ENCODE measurements around the gene DZIP1L.
"Not testable (repeated sequence)": the region's sequence is repeated elsewhere in the genome, so short reads cannot be mapped to it uniquely, and the experiment has no call there.

The DZIP1L gene

GRCh38 chr3:138118612-138119422 is 3.4 kb upstream of the DZIP1L start:
- peak; percentile 30 to 90 (median 77) for DNase-seq
- intact Hi-C loops (cut with DNase I), result loop anchor here (5.0 kb wide), 1 partner anchor 52 kb away; no protein-coding TSS in a partner anchor

GRCh38 chr3:138114431-138114918 is 933 bp downstream of the DZIP1L start:
- DNase-seq, result peak in 1 of 42 donors; percentile 43
- intact Hi-C loops (cut with DNase I), result no loop called here

GRCh38 chr3:138113326-138113725 is 2.1 kb downstream of the DZIP1L start:
- intact Hi-C loops (cut with DNase I), result no loop called here
- DNase-seq, result peak in 1 of 42 donors; percentile 8

GRCh38 chr3:138112362-138112761 is 3.0 kb downstream of the DZIP1L start:
- DNase-seq, result peak in 1 of 42 donors; percentile 20
- intact Hi-C loops (cut with DNase I), result no loop called here

- intact Hi-C loops (cut with DNase I), result no loop called here
These were observed 9.8 kb downstream of the DZIP1L start for GRCh38 chr3:138105598-138105997.

GRCh38 chr3:138103466-138103865 is 11.9 kb downstream of the DZIP1L start:
- intact Hi-C loops (cut with DNase I), result no loop called here
- no peak for DNase-seq

More at GRCh38 chr3:138105598-138105997, 9.8 kb downstream of the DZIP1L start:
- no peak for DNase-seq

GRCh38 chr3:138101351-138101940 is 14.0 kb downstream of the DZIP1L start:
- DNase-seq; intact Hi-C loops (cut with DNase I): not testable (repeated sequence)

- intact Hi-C loops (cut with DNase I), result no loop called here
- no peak for DNase-seq
These were observed 16.0 kb downstream of the DZIP1L start for GRCh38 chr3:138099417-138099816.

GRCh38 chr3:138097192-138098172 is 17.9 kb downstream of the DZIP1L start:
- intact Hi-C loops (cut with DNase I), result no loop called here
- no peak for DNase-seq

GRCh38 chr3:138093721-138094120 is 21.7 kb downstream of the DZIP1L start:
- no peak for DNase-seq
- intact Hi-C loops (cut with DNase I), result no loop called here

GRCh38 chr3:138092023-138092422 is 23.4 kb downstream of the DZIP1L start:
- DNase-seq, result no peak
- intact Hi-C loops (cut with DNase I), result no loop called here

- intact Hi-C loops (cut with DNase I), result no loop called here
- no peak for DNase-seq
These were observed 26.3 kb downstream of the DZIP1L start for GRCh38 chr3:138089091-138089490.

GRCh38 chr3:138085745-138086144 is 29.7 kb downstream of the DZIP1L start:
- DNase-seq; intact Hi-C loops (cut with DNase I): not testable (repeated sequence)

GRCh38 chr3:138084196-138084595 is 31.2 kb downstream of the DZIP1L start:
- no peak for DNase-seq
- intact Hi-C loops (cut with DNase I), result no loop called here

- intact Hi-C loops (cut with DNase I), result no loop called here
- DNase-seq, result no peak
These were observed 32.4 kb downstream of the DZIP1L start for GRCh38 chr3:138082992-138083386.

- intact Hi-C loops (cut with DNase I), result no loop called here
- no peak for DNase-seq
These were observed 33.1 kb downstream of the DZIP1L start for GRCh38 chr3:138082085-138082991.

GRCh38 chr3:138081371-138082084 is 33.9 kb downstream of the DZIP1L start:
- DNase-seq, result peak in 1 of 42 donors; percentile 35
- intact Hi-C loops (cut with DNase I), result no loop called here

GRCh38 chr3:138079901-138080300 is 35.5 kb downstream of the DZIP1L start:
- no peak for DNase-seq
- intact Hi-C loops (cut with DNase I), result no loop called here

Data from head of caudate nucleus (tissue), 42 donors.